NCI-H2227 treated with DMSO at 0.1 percent for 48 hours (cell line): Measurements from ENCODE around the gene MAPK1IP1L.
"Not testable (repeated sequence)": the region's sequence is repeated elsewhere in the genome, so short reads cannot be mapped to it uniquely, and the experiment has no call there.

Experiments
- DNase-seq: peaks from one replicate; lab custom pipeline; 2025; lab: John Stamatoyannopoulos, UW

Gene MAPK1IP1L

DNA sequence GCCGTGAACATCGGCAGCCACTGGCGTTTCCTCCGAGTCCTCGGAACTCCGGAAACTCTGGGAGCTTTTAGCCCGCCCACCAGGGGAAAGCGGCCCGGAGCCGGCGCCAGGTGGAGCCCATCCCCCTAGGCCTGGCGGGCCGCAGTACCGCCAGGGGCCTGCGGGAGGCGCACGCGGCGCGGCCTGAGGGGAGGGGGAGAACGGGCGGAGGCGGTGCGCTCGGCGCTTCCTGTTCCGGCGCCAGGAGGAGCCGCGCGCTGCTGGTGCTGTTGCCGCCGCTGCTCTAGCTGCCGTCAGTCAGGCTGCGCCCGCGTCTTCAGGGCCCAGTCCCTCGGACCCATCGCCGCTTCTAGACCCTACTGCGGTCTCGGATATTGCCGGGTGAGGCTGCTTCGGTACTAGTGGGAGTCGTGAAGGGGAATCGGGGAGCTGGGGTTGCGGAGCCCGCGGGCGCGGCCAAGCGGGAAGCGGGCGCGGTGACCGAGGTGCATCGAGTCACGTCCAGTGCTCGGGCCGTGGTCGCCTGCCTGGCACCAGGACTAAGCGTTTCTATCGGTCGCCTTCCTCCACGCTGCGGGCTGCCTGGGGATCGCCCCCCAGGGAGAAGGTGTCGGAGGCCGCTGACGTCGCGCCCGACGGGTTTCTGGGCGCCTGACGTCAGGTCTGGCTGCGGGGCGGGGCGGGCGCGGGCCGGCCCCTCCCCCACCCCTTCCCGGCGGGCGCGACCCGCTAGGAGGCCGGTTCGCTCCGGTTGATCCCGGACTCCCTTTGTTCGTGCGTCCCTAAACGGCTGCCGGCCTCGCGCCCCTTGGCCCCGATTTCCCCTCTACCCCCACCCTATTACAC is at the start of gene MAPK1IP1L:
MAPK1IP1L (plus strand) TSS at position 225 of the 846 bp plus-strand sequence. CDS start 10,037 bp downstream, outside the sequence.
- peak; percentile 95 for DNase-seq

- DNase-seq: no peak
Observed at GRCh38 chr14:55005071-55005470, 46.4 kb upstream of the MAPK1IP1L start.

DNA sequence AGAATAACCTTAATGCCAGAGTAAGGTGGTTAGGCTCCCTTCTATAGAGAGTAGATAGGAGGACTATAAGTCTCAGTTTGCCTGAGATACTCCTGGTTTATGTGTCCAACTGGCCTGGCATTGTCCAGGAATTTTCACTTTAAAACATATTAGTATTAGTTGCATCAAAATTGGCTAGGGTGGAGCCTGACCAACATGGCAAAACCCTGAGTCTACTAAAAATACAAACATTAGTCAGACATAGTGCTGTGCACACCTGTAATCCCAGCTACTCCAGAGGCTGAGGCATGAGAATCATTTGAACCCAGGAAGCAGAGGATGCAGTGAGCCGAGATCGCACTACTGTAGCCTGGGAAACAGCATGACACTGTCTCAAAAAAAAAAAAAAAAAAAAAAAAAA is 36.4 kb upstream of the MAPK1IP1L start:
- DNase-seq: no peak

DNA sequence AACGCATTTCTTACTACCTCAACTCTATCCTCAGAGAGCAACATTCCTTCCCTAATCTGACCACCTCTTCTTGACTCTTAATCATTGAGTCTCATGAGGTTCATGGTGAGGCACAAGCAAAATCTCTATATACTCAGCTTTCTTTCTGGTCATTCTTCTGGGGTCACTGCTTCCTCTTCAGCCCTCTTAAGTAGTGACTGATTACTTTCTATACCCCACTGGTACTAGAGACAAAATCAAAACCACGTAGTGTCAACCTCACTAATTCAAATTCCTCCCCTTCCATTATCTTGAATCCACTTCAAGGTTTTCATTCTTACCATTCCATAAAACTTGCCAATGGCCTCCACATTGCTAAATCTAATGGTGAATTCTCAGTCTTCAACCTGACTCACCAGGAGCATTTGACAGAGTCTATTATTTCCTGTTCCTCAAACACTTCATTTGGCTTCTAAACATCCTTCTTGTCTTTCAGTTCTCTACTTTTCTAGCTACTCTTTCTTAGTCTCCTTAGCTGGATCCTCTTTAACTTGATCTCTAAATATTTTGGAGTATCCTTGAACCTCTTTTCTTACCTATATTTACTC is 31.4 kb upstream of the MAPK1IP1L start:
- DNase-seq: no peak

DNA sequence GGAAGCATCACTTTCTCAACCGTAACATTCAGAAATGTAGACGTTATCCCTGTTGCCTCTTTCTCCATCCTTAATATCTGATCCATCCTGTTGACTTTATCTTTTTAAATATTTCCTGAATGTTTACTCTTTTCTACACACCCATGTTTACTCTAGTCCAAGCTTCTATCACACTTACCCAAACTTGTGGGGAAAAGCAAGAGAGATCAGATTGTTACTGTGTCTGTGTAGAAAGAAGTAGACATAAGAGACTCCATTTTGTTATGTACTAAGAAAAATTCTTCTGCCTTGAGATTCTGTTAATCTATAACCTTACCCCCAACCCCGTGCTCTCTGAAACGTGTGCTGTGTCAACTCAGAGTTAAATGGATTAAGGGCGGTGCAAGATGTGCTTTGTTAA is 27.1 kb upstream of the MAPK1IP1L start:
- DNase-seq: not testable (repeated sequence)

- DNase-seq: no peak
Observed at GRCh38 chr14:55025948-55026347, 25.5 kb upstream of the MAPK1IP1L start.

DNA sequence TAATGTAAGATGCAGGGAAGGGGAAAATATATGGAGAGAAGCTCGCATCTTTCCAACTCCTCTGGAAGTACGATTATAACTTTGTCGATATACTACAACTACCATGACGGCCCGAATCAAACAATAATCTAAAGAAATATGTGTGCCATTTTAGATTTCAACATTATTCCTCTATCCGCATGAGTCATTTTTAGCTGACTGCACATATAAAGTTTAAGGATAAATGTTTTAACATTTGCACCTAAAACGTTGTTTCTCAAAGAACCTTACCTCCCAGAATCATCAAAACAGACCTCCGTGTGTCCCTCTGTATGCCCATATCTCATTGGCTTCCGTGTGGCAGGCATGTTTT is 25.0 kb upstream of the MAPK1IP1L start:
- no peak for DNase-seq

DNA sequence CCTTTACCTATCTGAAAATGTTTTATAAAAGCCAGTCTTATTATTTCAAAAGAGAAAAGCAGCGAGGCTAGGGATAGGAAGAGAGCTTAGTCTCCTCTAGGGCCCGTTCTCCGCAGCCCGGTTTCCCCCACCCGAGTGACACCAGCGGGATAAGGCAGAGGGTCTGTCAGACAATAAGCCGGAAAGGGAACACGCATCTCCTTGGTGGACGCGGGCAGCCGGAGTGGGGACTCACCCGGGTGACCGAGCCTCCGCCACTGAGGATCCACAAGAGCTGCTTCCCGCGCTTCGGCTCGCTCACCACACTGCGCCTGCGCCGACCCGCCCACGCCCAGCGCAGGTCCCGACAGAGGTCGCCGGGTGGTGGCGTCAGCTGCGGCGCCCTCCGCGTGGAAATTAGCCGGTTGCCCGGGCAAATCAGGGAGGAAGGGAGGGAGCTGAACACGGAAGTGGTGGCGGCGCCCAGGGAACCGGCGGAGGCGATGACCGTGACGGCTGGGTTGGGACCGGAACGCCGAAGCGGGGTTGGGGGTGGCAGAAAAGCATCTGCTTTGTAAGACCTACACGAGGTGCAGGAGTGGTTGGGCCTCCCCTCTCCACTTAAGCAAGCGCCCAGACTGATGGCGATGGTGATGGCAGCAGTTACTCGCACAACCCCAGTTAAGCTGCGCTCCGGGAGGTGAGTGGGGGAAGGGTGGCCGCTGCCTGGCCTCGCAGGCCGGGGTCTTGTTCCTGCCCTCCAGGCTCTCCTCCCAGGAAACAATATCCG is 24.5 kb upstream of the MAPK1IP1L start, which contains the start of the genes SOCS4 and WDHD1:
SOCS4 (plus strand) TSS at position 444 of the 769 bp plus-strand sequence. CDS start 15,806 bp downstream, outside the sequence.
WDHD1 (minus strand) TSS at position 307 of the 769 bp plus-strand sequence. CDS start 312 bp downstream, outside the sequence.
- peak; percentile 91 for DNase-seq

DNA sequence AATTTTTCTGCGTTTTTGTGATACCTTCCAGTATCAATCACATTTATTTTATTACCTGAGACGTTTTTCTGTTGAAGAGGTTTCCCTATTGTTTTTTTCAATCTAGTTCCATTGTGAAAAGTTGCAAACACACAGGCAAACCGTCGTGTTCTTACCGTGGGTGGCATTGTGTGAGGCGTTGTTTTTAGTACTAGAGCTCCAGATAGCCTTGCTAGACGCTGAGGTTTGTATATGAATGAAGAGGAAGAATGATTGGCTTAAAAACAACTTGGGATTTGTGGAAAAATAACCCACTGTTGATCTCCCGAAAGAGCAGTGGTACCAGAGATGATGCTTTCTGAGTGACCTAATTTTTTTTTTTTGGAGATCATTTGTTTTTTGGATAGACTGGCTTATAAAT is 23.4 kb upstream of the MAPK1IP1L start:
- DNase-seq: no peak

DNA sequence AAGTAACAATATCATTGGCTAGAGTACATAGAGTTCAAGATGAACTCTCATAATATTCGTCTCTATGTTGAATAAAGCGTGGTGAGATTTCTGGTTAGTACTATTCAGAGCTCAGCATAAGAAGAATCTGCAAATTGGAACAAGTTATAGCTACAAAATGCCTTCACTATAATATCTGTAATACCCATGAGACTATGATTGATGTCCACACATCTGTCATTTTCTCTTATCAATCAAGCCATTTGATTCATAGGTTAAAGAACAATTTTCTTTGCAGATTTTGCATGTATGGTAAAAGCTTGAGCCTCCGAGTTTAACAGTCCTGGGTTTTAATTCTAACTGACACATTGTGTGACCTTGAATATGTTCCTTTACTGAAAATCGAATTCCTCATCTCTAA is 23.0 kb upstream of the MAPK1IP1L start:
- DNase-seq: no peak

DNA sequence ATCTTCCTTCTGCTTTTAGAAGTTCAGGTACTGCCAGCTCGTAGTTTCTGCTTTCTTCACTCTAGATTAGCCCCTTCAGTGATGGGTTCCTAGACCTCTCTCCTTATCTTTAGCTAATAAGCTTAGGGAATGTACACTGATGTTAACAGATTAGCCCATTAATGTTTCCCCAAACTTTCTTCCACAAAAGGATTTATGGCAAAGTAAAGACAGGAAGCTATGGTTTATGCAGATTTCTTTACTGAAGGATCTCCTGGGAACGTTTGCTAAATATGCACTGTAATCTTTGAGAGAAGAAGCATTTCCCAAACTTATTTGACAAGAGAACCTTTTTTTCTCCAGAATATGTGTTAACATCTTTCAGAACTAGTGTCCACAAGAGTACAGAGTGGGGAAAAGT is 20.3 kb upstream of the MAPK1IP1L start:
- no peak for DNase-seq

- DNase-seq: not testable (repeated sequence)
Observed at GRCh38 chr14:55037995-55038394, 13.5 kb upstream of the MAPK1IP1L start.

- DNase-seq: no peak
Observed at GRCh38 chr14:55038708-55039107, 12.7 kb upstream of the MAPK1IP1L start.

- DNase-seq: no peak
Observed at GRCh38 chr14:55043528-55043927, 7.9 kb upstream of the MAPK1IP1L start.

DNA sequence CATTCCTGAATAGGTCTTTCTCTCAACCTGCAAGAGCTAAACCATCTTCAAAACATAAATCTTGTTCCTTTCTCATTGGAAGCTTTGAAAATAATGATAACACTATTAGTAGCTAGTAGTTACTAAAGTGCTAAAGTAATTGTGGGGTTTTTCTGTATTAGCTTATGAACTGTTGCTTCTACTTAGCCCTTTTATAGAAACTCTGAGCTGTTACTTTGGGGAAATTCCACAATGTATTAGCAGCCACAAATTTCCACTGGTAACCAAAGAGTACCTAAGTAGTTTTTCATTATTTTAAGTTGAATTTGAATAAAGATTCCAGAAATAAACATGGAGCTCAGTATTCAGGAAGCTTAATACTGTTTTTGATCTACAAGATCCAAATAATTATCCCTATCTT is 6.4 kb upstream of the MAPK1IP1L start:
- DNase-seq: no peak

DNA sequence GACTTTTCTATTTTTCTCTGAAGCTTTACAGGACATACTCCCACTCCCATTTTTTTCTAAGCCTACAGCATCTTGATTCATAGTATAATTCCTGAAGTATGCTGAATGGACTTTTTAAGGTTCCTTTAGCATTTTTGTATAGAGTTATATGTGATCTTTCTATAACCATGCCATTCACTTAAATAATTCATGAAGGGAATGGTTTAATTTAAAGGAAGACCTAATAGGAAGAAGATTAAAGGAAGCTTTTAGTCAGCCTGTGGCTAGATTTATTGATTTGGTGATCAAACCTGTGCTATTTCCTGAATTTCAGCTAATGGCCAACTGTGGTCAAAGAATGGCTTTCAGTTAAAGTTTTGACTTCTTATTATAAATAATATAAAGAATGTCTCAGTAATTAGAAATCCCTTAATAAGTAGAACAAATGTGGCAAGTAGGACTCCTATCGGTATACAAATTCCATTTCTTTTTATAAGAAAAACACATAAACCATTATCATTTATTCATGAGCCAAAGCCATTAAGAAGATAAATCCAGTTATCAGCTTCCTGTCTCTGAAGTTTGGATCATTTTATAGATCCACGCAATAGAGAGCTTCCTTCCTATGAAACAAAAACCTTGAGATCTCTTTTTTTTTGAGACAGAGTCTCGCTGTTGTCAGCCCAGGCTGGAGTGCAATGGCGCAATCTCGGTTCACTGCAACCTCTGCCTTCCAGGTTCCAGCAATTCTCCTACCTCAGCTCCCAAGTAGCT is 4.0 kb upstream of the MAPK1IP1L start:
- no peak for DNase-seq

DNA sequence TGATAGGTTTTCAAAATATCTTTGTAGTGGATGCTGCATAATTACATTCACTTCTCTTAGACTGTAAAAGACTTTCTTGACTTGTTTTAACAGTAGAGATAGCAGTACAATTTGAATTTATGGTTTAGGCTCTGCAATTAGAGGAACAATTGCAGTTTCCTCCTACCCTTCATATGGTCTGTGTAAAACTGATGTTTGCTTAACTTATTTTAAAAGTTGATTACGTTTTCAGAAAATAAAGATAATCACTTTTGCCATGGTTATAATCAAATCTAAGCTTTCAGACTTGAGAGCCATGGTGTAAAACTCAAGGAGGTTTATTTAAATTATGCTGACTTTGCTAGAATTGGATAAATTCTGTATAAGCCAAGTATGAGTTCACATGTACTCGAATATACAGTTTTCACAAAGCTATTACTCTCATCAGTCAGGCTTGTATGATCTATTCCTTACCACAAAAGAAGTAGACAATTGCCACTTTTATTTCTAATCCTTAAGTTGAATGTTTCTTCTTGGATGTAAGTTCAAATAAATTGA is 2.5 kb upstream of the MAPK1IP1L start:
- DNase-seq: peak; percentile 79

GRCh38 chr14:55051165-55051422 is 353 bp upstream of the MAPK1IP1L start:
- DNase-seq: no peak

GRCh38 chr14:55052269-55052930 is 953 bp downstream of the MAPK1IP1L start:
- DNase-seq: peak; percentile 71

DNA sequence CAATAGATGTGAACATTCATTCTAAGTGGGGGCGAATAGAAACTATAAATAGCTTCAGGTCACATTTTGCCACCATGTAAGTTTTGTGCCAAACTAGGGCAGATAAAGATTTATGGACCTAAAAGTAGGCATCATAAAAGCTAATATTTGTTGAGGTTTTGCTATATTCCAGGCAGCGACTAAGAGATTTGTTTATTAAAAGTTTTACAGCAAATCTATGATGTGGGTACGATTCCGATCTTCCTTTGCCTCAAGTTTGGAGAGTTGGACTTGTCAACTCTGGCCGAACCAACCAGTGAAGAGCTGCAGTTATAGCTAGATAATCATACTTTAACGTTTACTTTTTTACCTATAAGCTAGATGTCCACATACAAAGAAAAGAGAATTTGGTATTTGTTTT is 1.6 kb downstream of the MAPK1IP1L start:
- no peak for DNase-seq

DNA sequence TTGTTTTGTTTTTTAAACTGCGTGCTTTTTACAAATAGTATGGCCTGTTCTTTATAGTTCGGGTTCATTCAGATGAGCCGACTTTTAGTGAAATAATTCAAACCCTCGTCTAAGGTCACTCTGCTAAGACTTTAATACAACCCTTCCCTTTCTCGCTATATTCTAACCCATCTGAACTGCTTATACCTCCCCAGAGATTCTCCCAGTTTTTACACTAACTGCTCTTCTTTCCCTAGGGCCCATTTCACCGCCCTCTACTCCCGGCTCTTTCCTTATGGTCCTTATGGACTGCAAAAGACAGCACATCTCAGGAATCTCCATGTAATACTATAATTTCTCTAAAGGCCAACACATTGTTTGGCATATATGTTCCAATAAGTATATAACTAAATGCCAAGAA is 2.1 kb downstream of the MAPK1IP1L start:
- DNase-seq: no peak
